NCI-H446 treated with DMSO at 0.1 percent for 48 hours (cell line): Measurements from ENCODE around the gene ASIC4.

Experiments used
- DNase-seq: peaks from one replicate; lab custom pipeline; 2025; lab: John Stamatoyannopoulos, UW

The ASIC4 gene

GRCh38 chr2:219567791-219568361 lies 53.6 kb downstream of the ASIC4 start:
- DNase-seq = no peak

GRCh38 chr2:219569041-219569440 lies 54.8 kb downstream of the ASIC4 start:
- no peak for DNase-seq

- no peak for DNase-seq
Observed at GRCh38 chr2:219569635-219570034, 55.4 kb downstream of the ASIC4 start.

GRCh38 chr2:219570194-219570923 lies 56.1 kb downstream of the ASIC4 start:
- no peak for DNase-seq

GRCh38 chr2:219570924-219571310 lies 56.6 kb downstream of the ASIC4 start:
- no peak for DNase-seq

- DNase-seq = peak; percentile 9
Observed at GRCh38 chr2:219571311-219572236, 57.3 kb downstream of the ASIC4 start, which contains the start of gene OBSL1. Gene OBSL1, minus strand, starts transcription at chr2:219571539. Its CDS starts 307 bp downstream, at chr2:219571232.

- DNase-seq = no peak
Observed at GRCh38 chr2:219572237-219573001, 58.1 kb downstream of the ASIC4 start, which contains the start of gene INHA. Gene INHA, plus strand, starts transcription at chr2:219572310. Its CDS starts 65 bp downstream, at chr2:219572375.

GRCh38 chr2:219573166-219573565 lies 58.9 kb downstream of the ASIC4 start:
- DNase-seq = peak; percentile 82

GRCh38 chr2:219574484-219575311 lies 60.4 kb downstream of the ASIC4 start:
- no peak for DNase-seq

GRCh38 chr2:219575566-219576504 lies 61.6 kb downstream of the ASIC4 start:
- no peak for DNase-seq

- DNase-seq = no peak
Observed at GRCh38 chr2:219576505-219577388, 62.5 kb downstream of the ASIC4 start.

- DNase-seq = no peak
Observed at GRCh38 chr2:219578811-219579613, 64.7 kb downstream of the ASIC4 start.

- DNase-seq = no peak
Observed at GRCh38 chr2:219581346-219581745, 67.1 kb downstream of the ASIC4 start.
